ENCODE results near the gene PKHD1.

PKHD1 gene

DNA sequence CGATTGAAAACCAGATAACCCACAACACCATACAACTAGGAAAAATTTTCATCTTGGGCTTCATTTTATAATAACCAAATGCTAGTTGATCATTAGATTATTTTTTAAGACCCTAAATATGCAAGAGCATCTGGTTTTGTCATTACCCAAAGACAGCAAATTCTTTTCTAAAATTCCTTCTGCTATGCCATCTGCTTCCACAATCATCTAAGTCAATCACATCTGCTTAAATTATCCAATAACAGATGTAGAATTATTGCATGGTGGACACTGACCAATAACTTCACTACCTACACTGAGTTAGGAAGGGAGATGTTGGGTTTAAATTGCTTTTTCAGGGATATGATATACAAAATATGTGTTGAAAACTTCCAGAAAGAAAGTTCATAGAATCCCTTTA is 41.9 kb downstream of the PKHD1 start:
- DNase-seq, result no peak

DNA sequence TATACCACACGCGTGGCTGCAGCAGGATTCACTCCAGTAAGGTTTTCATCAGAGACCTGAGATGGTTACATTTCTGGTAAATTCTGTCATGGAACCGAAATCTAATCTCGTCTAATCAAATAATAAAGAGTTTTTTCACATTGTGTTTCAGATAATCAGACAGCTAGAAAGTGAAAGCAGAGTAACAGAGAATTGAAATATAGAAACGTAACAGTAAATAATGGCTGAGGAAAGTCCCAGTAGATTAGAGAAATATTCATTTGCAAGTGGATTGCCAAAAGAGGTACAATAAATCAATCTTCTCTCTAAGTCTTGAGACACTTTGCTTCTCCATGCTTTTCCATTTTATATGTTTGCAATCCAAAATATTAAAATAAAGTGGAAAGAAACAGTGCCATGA is 42.4 kb downstream of the PKHD1 start:
- DNase-seq, result no peak

DNA sequence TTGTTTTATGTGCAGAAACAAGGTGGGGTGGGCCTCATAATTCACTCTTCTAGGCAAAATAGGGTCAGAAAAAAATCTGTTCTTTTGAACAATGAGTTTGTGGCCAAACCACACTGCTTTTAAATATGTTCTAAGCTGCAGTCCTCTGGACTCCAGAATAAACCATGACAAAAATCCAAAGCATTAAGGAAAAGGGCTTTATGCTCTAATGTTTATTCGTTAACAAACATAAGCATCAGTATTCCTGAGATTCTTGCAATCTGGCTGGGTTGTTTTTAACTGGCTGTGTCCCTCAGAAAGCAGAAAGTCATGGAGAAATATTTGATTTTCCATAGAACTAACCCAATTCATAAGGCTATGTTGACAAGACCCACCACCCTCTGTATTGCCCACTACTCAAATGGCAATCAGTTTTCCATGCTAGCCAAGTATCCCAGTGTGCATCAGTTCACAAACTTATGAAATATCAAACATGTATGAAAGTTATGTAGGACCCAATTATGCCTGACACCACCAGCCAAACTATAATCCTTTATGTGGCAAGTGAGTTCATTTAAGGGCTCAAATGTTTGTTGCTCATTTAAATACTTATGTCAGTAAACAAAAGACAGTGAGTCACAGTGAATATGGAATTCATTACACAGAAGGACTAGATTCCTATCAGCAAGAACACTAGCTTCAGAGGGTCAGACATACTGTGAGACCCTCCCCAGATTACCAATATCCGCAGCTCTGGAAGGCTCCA is 45.1 kb downstream of the PKHD1 start:
- no peak for DNase-seq

DNA sequence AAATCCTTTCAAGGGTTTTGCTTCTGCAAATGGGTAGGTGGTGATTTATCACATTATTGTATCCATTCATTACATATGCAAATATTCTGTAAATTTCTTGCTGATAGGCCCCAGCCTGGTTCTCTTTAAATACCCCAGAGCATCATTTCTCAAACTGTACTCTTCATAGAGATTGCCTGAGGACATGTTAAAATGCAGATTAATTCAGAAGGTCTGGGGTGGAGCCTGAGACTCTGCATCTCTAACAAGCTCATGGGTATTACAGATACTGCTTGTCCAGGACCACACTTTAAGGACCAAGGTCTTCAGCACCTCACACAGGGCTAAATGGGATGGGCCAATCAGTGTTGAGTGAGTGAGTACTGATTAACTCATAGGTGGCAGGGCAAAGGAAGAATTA is 46.3 kb downstream of the PKHD1 start:
- no peak for DNase-seq

DNA sequence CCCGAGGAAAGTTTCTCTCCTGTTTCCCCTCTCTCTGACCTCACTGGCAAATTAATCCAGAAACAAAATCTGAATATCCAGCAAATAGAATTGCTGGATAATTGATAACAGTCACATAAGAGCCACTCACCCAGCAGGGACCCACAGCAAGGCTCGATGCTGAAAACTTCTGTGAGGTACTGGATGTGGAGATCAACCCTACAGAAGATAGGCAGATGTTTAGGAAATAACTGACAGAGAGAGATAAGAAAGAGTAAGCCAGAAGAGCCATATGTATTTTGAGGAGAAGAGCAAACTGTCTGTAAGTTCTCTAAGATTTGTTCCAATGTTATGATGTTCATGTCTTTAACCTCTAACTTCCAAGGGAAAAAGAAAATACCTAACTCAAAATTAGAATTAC is 59.7 kb downstream of the PKHD1 start:
- DNase-seq, result no peak

DNA sequence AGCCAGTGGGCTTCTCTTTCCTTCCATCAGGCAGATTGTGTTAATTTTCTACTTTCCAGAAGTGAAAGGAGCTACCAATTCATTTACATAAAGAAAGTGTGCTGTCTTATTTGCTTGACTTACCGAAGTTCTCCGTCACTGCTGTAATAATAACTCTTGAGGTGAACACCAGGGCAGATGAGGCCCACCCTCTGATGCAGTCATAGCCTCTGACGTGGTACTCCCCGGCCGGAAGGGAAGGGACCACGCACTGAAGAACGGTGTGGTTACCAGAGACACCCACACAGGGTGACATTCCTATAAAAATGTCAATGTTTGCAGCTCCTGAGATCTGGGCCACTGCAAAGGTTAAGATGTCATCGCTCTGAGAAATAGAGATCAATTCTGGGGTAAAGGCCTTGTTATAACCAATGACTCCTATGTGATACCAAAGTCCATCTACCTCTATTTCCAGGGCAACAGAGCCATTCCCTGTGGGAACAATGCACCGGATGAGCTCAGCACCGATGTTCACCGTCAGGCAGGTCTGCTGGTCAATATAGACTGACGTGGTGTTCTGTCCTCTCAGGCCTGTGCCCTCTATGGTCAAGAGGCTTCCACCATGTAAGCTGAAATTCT is 62.9 kb downstream of the PKHD1 start:
- no peak for DNase-seq

GRCh38 chr6:52022675-52023074 is 64.7 kb downstream of the PKHD1 start:
- no peak for DNase-seq

DNA sequence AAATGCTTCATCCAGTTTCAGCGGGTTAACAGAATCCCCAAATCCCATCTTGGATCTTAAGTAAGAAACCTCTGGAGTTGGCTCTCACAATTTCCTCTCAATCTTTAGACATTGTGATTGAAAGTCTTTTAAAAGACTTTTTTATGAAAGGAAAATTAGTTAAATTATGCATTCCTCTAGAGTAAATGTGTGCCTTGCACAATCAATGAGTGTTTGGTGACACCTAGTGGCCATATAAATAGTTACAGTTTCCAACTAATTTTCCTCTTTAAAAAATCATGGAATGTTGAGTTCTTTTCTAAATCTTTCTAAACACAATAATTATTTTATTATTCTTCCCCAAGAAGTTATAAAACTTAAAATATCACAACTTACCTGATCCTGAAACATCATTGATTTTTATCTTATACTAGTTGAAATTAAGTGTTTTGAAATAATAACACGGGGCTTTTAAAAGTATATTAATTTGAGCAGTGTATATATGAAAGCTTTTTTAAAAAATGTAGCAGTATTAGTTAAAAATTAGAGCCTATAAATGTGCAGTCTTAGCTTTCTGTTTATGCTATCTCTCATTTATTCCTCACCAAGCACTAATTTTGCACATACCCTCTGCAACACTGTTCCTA is 66.4 kb downstream of the PKHD1 start:
- peak in 1 of 2 experiments; percentile 29 for DNase-seq

- no peak for DNase-seq
Observed at GRCh38 chr6:52019881-52020280, 67.5 kb downstream of the PKHD1 start.

- no peak for DNase-seq
Observed at GRCh38 chr6:52019092-52019491, 68.3 kb downstream of the PKHD1 start.

- DNase-seq, result no peak
Observed at GRCh38 chr6:52016915-52017748, 70.3 kb downstream of the PKHD1 start.

DNA sequence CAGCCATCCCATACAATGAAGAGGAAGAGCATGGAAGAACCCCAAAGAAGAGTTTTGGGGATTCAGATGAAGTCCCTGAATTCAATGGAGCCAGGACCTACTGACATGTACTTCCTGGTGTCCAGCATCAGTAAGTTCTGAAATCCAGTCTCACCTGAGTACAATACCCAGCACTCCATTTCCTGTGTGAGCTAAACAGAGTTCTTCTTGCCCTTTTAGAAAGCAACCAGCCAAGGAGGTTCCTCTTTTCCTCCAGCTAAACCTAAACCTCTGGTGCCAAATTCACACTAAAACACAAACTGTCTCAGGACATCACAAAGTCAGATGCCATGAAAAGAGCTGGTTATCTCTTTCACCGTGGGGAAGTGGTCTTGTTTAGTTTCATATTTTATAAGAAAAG is 71.5 kb downstream of the PKHD1 start:
- no peak for DNase-seq

GRCh38 chr6:52014391-52014790 is 73.0 kb downstream of the PKHD1 start:
- no peak for DNase-seq

- DNase-seq, result no peak
Observed at GRCh38 chr6:52013035-52013434, 74.4 kb downstream of the PKHD1 start.

DNA sequence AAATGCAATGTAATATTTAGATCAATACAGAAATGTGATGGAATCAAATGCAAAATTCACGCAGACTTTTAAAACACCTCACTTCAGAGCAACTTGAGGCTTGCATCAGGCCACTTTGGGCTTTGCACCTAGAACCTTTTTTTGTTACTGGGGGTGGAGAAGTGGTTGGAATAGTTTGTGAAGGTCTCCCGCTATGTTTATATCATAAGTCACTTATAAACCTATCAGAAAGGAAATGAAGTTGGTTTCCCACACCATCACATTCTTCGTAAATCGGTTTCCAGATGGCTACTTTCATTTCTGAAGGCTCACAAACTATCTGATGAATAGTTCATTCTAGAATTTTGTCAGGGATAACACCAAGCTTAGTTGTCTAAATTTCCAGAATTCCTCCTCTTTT is 74.8 kb downstream of the PKHD1 start:
- DNase-seq, result no peak

DNA sequence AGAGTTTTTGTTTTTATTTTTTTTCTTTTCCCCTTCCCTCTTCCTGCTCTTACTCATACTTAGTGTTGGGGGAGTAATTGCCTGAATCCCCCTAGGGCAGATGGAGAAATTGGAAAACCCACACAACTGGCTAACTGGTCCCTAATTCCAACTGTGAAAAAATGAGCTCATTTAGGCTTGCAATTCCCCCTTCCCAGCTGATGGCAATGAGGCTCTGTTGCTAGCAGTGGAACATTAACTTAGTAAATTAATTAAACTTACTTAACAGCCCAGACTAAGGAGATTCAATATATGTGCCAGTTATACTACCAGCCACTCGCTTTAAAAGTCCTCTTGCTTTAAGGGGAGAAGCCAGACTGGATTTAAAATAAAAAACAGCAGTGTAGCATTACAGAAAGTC is 76.6 kb downstream of the PKHD1 start:
- no peak for DNase-seq

DNA sequence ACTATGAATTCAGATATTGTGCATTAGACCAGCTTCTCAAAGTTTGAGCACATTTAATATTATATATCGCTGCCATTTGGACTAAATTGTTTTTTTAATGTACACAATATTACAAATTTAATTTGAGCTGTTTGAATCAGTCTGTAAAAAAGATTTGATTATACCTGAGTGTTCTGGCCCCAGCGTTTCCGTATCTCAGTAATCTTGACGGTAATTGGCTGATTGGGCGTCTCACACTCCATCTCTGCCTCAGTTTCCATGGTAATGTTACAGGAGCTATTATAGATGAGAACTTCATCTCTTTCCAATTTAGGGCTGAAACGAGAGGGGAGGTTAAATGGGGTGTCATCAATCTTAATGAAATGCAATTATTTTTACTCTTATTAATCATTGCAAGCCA is 77.3 kb downstream of the PKHD1 start:
- no peak for DNase-seq

DNA sequence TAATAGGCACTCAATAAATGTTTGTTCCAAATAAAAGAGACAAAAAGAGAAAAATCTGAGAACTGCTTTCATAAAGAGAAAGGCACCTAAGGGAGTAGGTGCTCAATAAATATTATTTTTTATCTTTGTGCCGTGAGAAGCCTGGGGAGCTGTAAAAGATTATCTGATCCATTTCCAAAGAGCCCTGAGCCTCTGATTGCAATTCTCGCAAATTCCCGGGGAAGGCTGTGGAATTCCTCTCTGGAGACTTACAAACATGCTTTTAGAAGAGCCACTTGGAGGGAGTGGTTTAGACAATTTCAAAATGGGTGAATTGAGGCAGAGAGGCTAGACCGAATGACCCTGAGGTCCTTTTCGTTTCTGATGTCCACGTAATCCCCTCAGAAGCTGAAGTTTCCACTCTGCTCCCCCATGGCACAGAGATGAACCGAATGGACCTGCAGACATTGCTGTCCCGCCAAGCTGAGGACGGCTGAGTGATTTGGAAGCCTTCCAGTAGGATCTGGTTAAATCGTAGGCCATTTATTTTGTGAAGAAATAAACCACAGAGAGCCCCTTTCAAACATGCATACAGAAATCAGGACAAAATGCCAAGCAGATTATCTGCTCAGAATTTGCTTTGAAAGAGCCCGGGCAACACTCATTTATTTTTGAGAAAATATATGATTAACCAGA is 77.8 kb downstream of the PKHD1 start:
- DNase-seq, result no peak

DNA sequence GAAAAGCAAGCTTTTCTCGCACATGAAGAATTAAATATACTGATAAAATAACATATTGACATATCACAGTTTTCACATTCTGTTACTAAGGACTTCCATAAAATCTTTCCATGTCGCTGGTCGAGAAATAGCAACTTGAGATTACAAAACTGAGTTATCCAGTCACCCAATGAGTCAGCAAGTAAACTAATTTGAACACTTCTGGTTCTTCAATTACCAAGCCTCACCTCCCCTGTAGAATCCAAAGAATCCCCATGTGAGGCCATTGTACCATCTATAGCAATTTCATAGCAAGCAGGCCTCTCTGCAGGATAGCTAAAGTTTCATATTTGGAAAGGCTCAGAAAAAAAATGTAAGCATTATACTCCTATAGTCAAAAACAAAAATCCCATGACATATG is 87.3 kb downstream of the PKHD1 start:
- no peak for DNase-seq

DNA sequence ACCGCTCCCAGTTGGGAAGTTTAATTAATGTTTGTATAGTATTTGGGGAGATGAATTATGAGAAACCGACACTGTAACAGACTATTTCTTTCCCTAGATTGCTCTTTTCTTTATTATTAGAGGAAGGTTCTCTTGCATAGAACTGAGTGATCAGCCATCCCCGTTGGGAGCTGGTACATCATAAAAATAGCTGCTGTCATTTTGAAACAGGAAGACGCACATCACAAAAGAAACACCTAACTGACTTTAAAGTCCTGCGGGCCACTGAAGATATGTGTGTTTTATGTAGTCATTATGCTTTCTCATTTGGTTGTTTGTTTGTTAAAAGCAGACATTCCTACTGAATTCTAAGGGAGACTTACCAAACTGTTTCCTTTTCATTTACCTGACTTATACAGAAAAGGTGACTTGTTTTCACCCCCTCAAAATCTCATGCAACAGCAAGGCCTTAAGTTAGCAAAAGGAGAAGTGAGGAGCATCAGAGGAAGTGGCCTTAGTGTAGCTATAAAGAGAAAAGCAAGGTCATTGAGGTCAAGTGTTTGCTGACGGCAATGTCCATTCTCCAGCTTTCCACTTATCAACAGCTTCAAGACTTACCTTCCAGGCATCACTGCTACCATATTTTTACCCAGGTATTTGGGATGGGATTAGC is 91.0 kb downstream of the PKHD1 start:
- no peak for DNase-seq

DNA sequence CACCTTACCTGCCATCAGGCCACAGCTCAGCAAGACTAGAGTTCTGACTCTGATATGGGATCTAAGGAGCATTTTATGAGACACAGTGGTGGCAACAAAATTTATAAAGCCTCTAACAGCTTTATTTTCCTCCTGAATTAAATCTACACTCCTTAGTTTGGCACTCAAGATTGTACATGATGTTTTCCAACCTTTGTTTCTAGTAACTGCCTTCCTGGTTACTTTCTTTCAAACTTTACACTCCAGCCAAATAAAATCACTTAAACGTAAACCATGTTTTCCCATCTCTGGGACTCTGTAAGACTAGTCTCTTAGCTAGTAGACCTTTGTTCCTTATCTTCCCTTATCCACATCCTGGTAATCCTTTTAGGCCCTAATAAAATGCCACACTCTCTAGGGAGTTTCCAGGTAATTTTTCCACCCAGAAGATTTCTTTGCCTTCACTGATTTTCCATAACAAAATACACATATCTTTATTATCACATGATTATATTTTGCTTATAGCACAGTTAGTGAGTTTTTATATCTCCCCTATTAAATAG is 92.1 kb downstream of the PKHD1 start:
- DNase-seq, result no peak

- DNase-seq, result no peak
Observed at GRCh38 chr6:51992876-51993275, 94.5 kb downstream of the PKHD1 start.
